ENCODE measurements around the gene IGLL1.
A peak's percentile ranks its signal among the peaks of the same experiment; 100 is the strongest.
"Not testable (repeated sequence)": the region's sequence is repeated elsewhere in the genome, so short reads cannot be mapped to it uniquely, and the experiment has no call there.

The IGLL1 gene

DNA sequence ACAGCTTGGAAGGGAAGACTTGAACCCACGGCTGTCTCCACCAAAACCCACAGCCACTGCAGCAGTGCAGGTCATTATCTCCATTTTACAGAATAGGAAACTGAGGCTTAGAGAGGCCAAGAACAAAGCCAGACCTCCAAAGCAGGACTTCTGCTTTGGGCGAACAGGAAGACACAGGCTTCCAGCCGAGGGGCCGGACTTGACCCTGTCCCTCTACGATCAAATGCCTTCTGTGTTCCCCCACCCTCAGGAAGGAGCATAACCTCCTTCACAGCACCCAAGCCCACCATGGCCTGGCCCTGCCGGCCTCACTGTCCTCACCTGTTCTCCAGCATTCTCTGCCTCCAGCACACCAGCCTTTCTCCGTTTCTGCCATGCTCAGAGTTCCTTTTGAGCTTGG, 15.8 kb downstream of the IGLL1 start:
- H3K27me3 ChIP-seq (ENCODE audit: control insufficient read depth in 1 of 2, insufficient read depth in 1 of 2, low read length in 2 of 2) = peaks cover 50 to 58% of the 10 kb centered on the region in 2 experiments
- H3K4me2 ChIP-seq (ENCODE audit: low read length, poor library complexity, severe bottlenecking) = no peak overlapping the region
- no peak overlapping the region for H2BK12ac ChIP-seq (ENCODE audit: low read length in 2 of 2)
- no peak overlapping the region for H2AK5ac ChIP-seq (ENCODE audit: low read length, severe bottlenecking)
- H2BK5ac ChIP-seq (ENCODE audit: low read depth, low read length, poor library complexity, severe bottlenecking) = no peak overlapping the region
- no peak overlapping the region for H3K4ac ChIP-seq (ENCODE audit: low read depth in 1 of 2, low read length in 2 of 2)
- H3K79me1 ChIP-seq (replicated peaks; ENCODE audit: low read length, poor library complexity, severe bottlenecking) = no peaks in the 10 kb centered on the region
- no peak overlapping the region for H4K91ac ChIP-seq (ENCODE audit: low read length)
- no peak overlapping the region for H2BK120ac ChIP-seq (ENCODE audit: low read depth, low read length)
- no peak overlapping the region for H3K27ac ChIP-seq (ENCODE audit: low read length, poor library complexity, severe bottlenecking)
- H2AFZ ChIP-seq (ENCODE audit: low read depth, low read length) = no peak overlapping the region
- H3K36me3 ChIP-seq (ENCODE audit: control insufficient read depth in 1 of 2, insufficient read depth in 2 of 2, low read depth in 1 of 2, low read length in 2 of 2) = no peaks in the 10 kb centered on the region
- H2BK15ac ChIP-seq (ENCODE audit: low read depth, poor library complexity, severe bottlenecking) = no peak overlapping the region
- no peak overlapping the region for H3K18ac ChIP-seq (ENCODE audit: low read depth in 1 of 2, low read length in 2 of 2)
- H3K14ac ChIP-seq (ENCODE audit: low read length in 2 of 2) = no peak overlapping the region
- H3K4me1 ChIP-seq (ENCODE audit: control insufficient read depth, insufficient read depth, low read depth, low read length) = peaks cover 12% of the 10 kb centered on the region
- no peak overlapping the region for H3K23ac ChIP-seq (ENCODE audit: low read length in 2 of 2)
- no peak for DNase-seq
- no peak overlapping the region for H4K8ac ChIP-seq (ENCODE audit: low read length)
- 89% methylated on average over 7 of the region's 7 CpGs for WGBS
- no peaks in the 10 kb centered on the region for H3K9me3 ChIP-seq (ENCODE audit: control insufficient read depth, low read length)
- H3K4me3 ChIP-seq (ENCODE audit: insufficient read depth in 1 of 2, low read depth in 1 of 2, low read length in 2 of 2) = no peak overlapping the region
- H3K9ac ChIP-seq (ENCODE audit: low read length) = no peak overlapping the region

GRCh38 chr22:23563111-23563510, 17.0 kb downstream of the IGLL1 start:
- Histone ChIP-seq H3K79me1 (replicated peaks; ENCODE audit: low read length, poor library complexity, severe bottlenecking) (no peaks in the 10 kb centered on the region), H4K8ac (ENCODE audit: low read length) (no peak overlapping the region)

DNA sequence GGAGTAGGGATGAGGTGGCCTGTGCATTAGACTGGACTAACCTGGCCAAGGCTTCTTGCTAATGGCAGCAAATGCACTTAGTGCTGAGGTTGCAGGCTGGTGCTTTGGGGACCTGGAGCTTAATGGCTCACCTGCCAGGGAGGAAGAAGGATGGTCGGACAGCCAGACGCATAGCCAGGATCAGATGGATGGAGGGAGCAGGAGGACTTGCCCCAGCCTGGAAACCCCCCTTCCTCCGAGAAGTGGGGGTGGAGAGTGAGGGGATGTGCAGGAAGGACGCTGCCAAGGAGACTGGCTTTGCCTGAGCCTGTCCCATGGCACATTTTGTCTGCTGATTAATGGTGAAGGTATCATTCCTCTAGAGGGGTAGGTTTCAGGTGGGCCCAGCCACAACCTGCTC, 17.9 kb downstream of the IGLL1 start:
- Histone ChIP-seq H3K9ac (ENCODE audit: low read length) (no peak overlapping the region), H3K4me3 (ENCODE audit: insufficient read depth in 1 of 2, low read depth in 1 of 2, low read length in 2 of 2) (no peak overlapping the region), H4K91ac (ENCODE audit: low read length) (no peak overlapping the region), H3K27ac (ENCODE audit: low read length, poor library complexity, severe bottlenecking) (no peak overlapping the region), H3K27me3 (ENCODE audit: control insufficient read depth in 1 of 2, insufficient read depth in 1 of 2, low read length in 2 of 2) (peaks cover 41 to 61% of the 10 kb centered on the region in 2 experiments), H2BK120ac (ENCODE audit: low read depth, low read length) (no peak overlapping the region), H3K4me2 (ENCODE audit: low read length, poor library complexity, severe bottlenecking) (no peak overlapping the region), H3K79me1 (replicated peaks; ENCODE audit: low read length, poor library complexity, severe bottlenecking) (no peaks in the 10 kb centered on the region), H3K36me3 (ENCODE audit: control insufficient read depth in 1 of 2, insufficient read depth in 2 of 2, low read depth in 1 of 2, low read length in 2 of 2) (no peaks in the 10 kb centered on the region), H2AK5ac (ENCODE audit: low read length, severe bottlenecking) (no peak overlapping the region), H2BK12ac (ENCODE audit: low read length in 2 of 2) (no peak overlapping the region), H3K18ac (ENCODE audit: low read depth in 1 of 2, low read length in 2 of 2) (peak overlapping the region in 1 of 2 experiments; percentile 3), H3K23ac (ENCODE audit: low read length in 2 of 2) (no peak overlapping the region), H3K4ac (ENCODE audit: low read depth in 1 of 2, low read length in 2 of 2) (no peak overlapping the region), H2AFZ (ENCODE audit: low read depth, low read length) (no peak overlapping the region), H3K4me1 (ENCODE audit: control insufficient read depth, insufficient read depth, low read depth, low read length) (peaks cover 12% of the 10 kb centered on the region), H4K8ac (ENCODE audit: low read length) (no peak overlapping the region), H2BK15ac (ENCODE audit: low read depth, poor library complexity, severe bottlenecking) (no peak overlapping the region), H3K14ac (ENCODE audit: low read length in 2 of 2) (peak overlapping the region in 1 of 2 experiments; percentile 15), H2BK5ac (ENCODE audit: low read depth, low read length, poor library complexity, severe bottlenecking) (no peak overlapping the region), H3K9me3 (ENCODE audit: control insufficient read depth, low read length) (no peaks in the 10 kb centered on the region)
- DNase-seq = no peak
- WGBS = 72% methylated on average over 4 of the region's 4 CpGs

More at GRCh38 chr22:23563111-23563510, 17.0 kb downstream of the IGLL1 start:
- Histone ChIP-seq H2BK120ac (ENCODE audit: low read depth, low read length) (no peak overlapping the region), H3K18ac (ENCODE audit: low read depth in 1 of 2, low read length in 2 of 2) (no peak overlapping the region), H2AFZ (ENCODE audit: low read depth, low read length) (no peak overlapping the region), H3K4me2 (ENCODE audit: low read length, poor library complexity, severe bottlenecking) (no peak overlapping the region), H2BK15ac (ENCODE audit: low read depth, poor library complexity, severe bottlenecking) (no peak overlapping the region), H3K23ac (ENCODE audit: low read length in 2 of 2) (no peak overlapping the region), H2BK12ac (ENCODE audit: low read length in 2 of 2) (no peak overlapping the region), H3K36me3 (ENCODE audit: control insufficient read depth in 1 of 2, insufficient read depth in 2 of 2, low read depth in 1 of 2, low read length in 2 of 2) (no peaks in the 10 kb centered on the region), H3K27me3 (ENCODE audit: control insufficient read depth in 1 of 2, insufficient read depth in 1 of 2, low read length in 2 of 2) (peaks cover 50 to 60% of the 10 kb centered on the region in 2 experiments), H4K91ac (ENCODE audit: low read length) (no peak overlapping the region), H3K9me3 (ENCODE audit: control insufficient read depth, low read length) (no peaks in the 10 kb centered on the region), H2BK5ac (ENCODE audit: low read depth, low read length, poor library complexity, severe bottlenecking) (no peak overlapping the region), H3K4ac (ENCODE audit: low read depth in 1 of 2, low read length in 2 of 2) (no peak overlapping the region), H3K9ac (ENCODE audit: low read length) (no peak overlapping the region), H3K4me3 (ENCODE audit: insufficient read depth in 1 of 2, low read depth in 1 of 2, low read length in 2 of 2) (no peak overlapping the region), H3K14ac (ENCODE audit: low read length in 2 of 2) (no peak overlapping the region), H2AK5ac (ENCODE audit: low read length, severe bottlenecking) (no peak overlapping the region), H3K4me1 (ENCODE audit: control insufficient read depth, insufficient read depth, low read depth, low read length) (peaks cover 12% of the 10 kb centered on the region), H3K27ac (ENCODE audit: low read length, poor library complexity, severe bottlenecking) (no peak overlapping the region)
- 91% methylated on average over 9 of the region's 9 CpGs for WGBS
- no peak for DNase-seq

GRCh38 chr22:23561025-23561510, 19.0 kb downstream of the IGLL1 start:
- H2BK120ac ChIP-seq (ENCODE audit: low read depth, low read length); H3K9ac ChIP-seq (ENCODE audit: low read length); H2BK5ac ChIP-seq (ENCODE audit: low read depth, low read length, poor library complexity, severe bottlenecking); H3K18ac ChIP-seq (ENCODE audit: low read depth in 1 of 2, low read length in 2 of 2); H2BK12ac ChIP-seq (ENCODE audit: low read length in 2 of 2); H3K27ac ChIP-seq (ENCODE audit: low read length, poor library complexity, severe bottlenecking); DNase-seq; H3K9me3 ChIP-seq (ENCODE audit: control insufficient read depth, low read length); H3K23ac ChIP-seq (ENCODE audit: low read length in 2 of 2); H2AFZ ChIP-seq (ENCODE audit: low read depth, low read length); H3K4me2 ChIP-seq (ENCODE audit: low read length, poor library complexity, severe bottlenecking); H3K4ac ChIP-seq (ENCODE audit: low read depth in 1 of 2, low read length in 2 of 2); H4K8ac ChIP-seq (ENCODE audit: low read length); H3K36me3 ChIP-seq (ENCODE audit: control insufficient read depth in 1 of 2, insufficient read depth in 2 of 2, low read depth in 1 of 2, low read length in 2 of 2); H2AK5ac ChIP-seq (ENCODE audit: low read length, severe bottlenecking); H3K79me1 ChIP-seq (replicated peaks; ENCODE audit: low read length, poor library complexity, severe bottlenecking); H2BK15ac ChIP-seq (ENCODE audit: low read depth, poor library complexity, severe bottlenecking); H3K14ac ChIP-seq (ENCODE audit: low read length in 2 of 2); H4K91ac ChIP-seq (ENCODE audit: low read length); H3K4me1 ChIP-seq (ENCODE audit: control insufficient read depth, insufficient read depth, low read depth, low read length); H3K4me3 ChIP-seq (ENCODE audit: insufficient read depth in 1 of 2, low read depth in 1 of 2, low read length in 2 of 2): not testable (repeated sequence)
- peaks cover 36 to 62% of the 10 kb centered on the region in 2 experiments for H3K27me3 ChIP-seq (ENCODE audit: control insufficient read depth in 1 of 2, insufficient read depth in 1 of 2, low read length in 2 of 2)
- 43% methylated on average over 1 of the region's 24 CpGs for WGBS
